Tibial nerve (tissue), 4 donors: ENCODE data around the gene KLB. TPM values are rescaled to one million over a fixed set of nuclear protein-coding genes. Genes with fewer than 3 reads are reported as not detected.
"Not testable (repeated sequence)": the region's sequence is repeated elsewhere in the genome, so short reads cannot be mapped to it uniquely, and the experiment has no call there.

ENCODE experiments used
- DNase-seq, 2 donors: peaks; one replicate each; pipeline ENCODE4 v3.0.0-alpha.2; 2019; ENCODE audit warnings: low spot score in 2 of 2
- H3K27ac ChIP-seq, 4 donors: fragments of 200-600 bp; sonication (generic) in 3 of 4; one replicate each; pipeline ENCODE4 v1.5.1; 2017 to 2019; ENCODE audit warnings: mild to moderate bottlenecking in 1 of 4
- H3K27me3 ChIP-seq, 2 donors: fragments of 200-600 bp; sonication (generic) in 1 of 2; one replicate each; pipeline versions ENCODE4 v1.5.1 to v1.6.0; 2017 to 2019
- H3K36me3 ChIP-seq, 3 donors: fragments of 200-600 bp; sonication (generic); one replicate each; pipeline ENCODE4 v1.5.1; 2018 to 2019
- H3K4me1 ChIP-seq, 4 donors: fragments of 200-600 bp; sonication (generic) in 3 of 4; one replicate each; pipeline ENCODE4 v1.5.1; 2017 to 2019
- H3K4me3 ChIP-seq, 4 donors: fragments of 200-600 bp; sonication (generic) in 3 of 4; one replicate each; pipeline ENCODE4 v1.5.1; 2017 to 2019; ENCODE audit warnings: mild to moderate bottlenecking in 1 of 4, moderate library complexity in 1 of 4
- H3K9me3 ChIP-seq, 4 donors: fragments of 200-600 bp; sonication (generic) in 3 of 4; one replicate each; pipeline ENCODE4 v1.5.1; 2017 to 2019
- CTCF ChIP-seq, 5 experiments: fragments of 200-600 bp in 3 of 5; fragments of 450-650 bp in 2 of 5; sonication (generic) in 3 of 5; IDR thresholded peaks; one replicate each; pipeline ENCODE4 v1.5.1; 2016 to 2019; ENCODE audit warnings: antibody characterized with exemption in 5 of 5, mild to moderate bottlenecking in 3 of 5, moderate library complexity in 2 of 5
- EP300 ChIP-seq, 2 donors: sonication (generic); formaldehyde crosslinking; IDR thresholded peaks; one replicate each; pipeline ENCODE4 v1.6.1; 2017; ENCODE audit warnings: antibody characterized with exemption in 2 of 2, mild to moderate bottlenecking in 1 of 2
- POLR2A ChIP-seq, 2 donors: fragments of 450-650 bp; IDR thresholded peaks; one replicate each; pipeline ENCODE4 v1.6.1; 2017; ENCODE audit warnings: antibody characterized with exemption in 2 of 2, mild to moderate bottlenecking in 2 of 2, moderate library complexity in 2 of 2
- WGBS, 2 donors: methylation state at CpG; one replicate each; pipeline ENCODE4 v1.1.5; 2018; 5-methylcytosine and 5-hydroxymethylcytosine counted together
- total RNA-seq, 4 donors: library from RNA; depleted of rRNA; stranded (reverse); fragments of >200 nt; gene quantifications; one replicate each; pipeline ENCODE4 v1.1.0, GENCODE V29; 2016

Gene KLB
- total RNA-seq, 4 donors from 2014 or later, result 1.6 to 10.2 (median 3.4) TPM

- DNase-seq, result no peak
- no peaks in the 10 kb centered on the region for H3K36me3 ChIP-seq
- 49 to 52% methylated on average over 4 of the region's 4 CpGs for WGBS, 2 donors
- H3K27ac ChIP-seq, result no peak overlapping the region
- H3K4me1 ChIP-seq, result no peaks in the 10 kb centered on the region
- H3K9me3 ChIP-seq, result peaks cover 0 to 15% (median 0%) of the 10 kb centered on the region in 4 donors
- H3K4me3 ChIP-seq, result no peak overlapping the region
- TF ChIP-seq EP300 (IDR thresholded peaks at IDR 0.05) (no peak), POLR2A (IDR thresholded peaks at IDR 0.05) (no peak), CTCF (IDR thresholded peaks at IDR 0.05) (no peak)
- H3K27me3 ChIP-seq, result no peaks in the 10 kb centered on the region
Observed at GRCh38 chr4:39375478-39375877, 31.3 kb upstream of the KLB start.

- Histone ChIP-seq H3K36me3 (no peaks in the 10 kb centered on the region), H3K4me1 (no peaks in the 10 kb centered on the region), H3K4me3 (no peak overlapping the region), H3K27ac (no peak overlapping the region), H3K27me3 (no peaks in the 10 kb centered on the region), H3K9me3 (peaks cover 0 to 10% (median 0%) of the 10 kb centered on the region in 4 donors)
- TF ChIP-seq EP300 (IDR thresholded peaks at IDR 0.05) (no peak), POLR2A (IDR thresholded peaks at IDR 0.05) (no peak), CTCF (IDR thresholded peaks at IDR 0.05) (no peak)
- DNase-seq, result no peak
- WGBS, 2 donors, result 56 to 89% methylated on average over 1 of the region's 1 CpG
Observed at GRCh38 chr4:39383690-39384089, 23.0 kb upstream of the KLB start.

GRCh38 chr4:39384563-39384962 lies 22.2 kb upstream of the KLB start:
- no peaks in the 10 kb centered on the region for H3K27me3 ChIP-seq
- H3K9me3 ChIP-seq, result peaks cover 0 to 1% (median 0%) of the 10 kb centered on the region in 4 donors
- no peak overlapping the region for H3K27ac ChIP-seq
- no peak overlapping the region for H3K4me3 ChIP-seq
- DNase-seq, result no peak
- TF ChIP-seq EP300 (IDR thresholded peaks at IDR 0.05) (no peak), POLR2A (IDR thresholded peaks at IDR 0.05) (no peak), CTCF (IDR thresholded peaks at IDR 0.05) (no peak)
- no peaks in the 10 kb centered on the region for H3K36me3 ChIP-seq
- H3K4me1 ChIP-seq, result no peaks in the 10 kb centered on the region
- WGBS, 2 donors, result 83 to 89% methylated on average over 11 of the region's 11 CpGs

GRCh38 chr4:39390603-39391002 lies 16.1 kb upstream of the KLB start:
- no peaks in the 10 kb centered on the region for H3K27me3 ChIP-seq
- H3K4me3 ChIP-seq, result no peak overlapping the region
- no peak for DNase-seq
- H3K4me1 ChIP-seq, result no peaks in the 10 kb centered on the region
- no peaks in the 10 kb centered on the region for H3K9me3 ChIP-seq
- TF ChIP-seq EP300 (IDR thresholded peaks at IDR 0.05) (no peak), POLR2A (IDR thresholded peaks at IDR 0.05) (no peak), CTCF (IDR thresholded peaks at IDR 0.05) (no peak)
- no peak overlapping the region for H3K27ac ChIP-seq
- no peaks in the 10 kb centered on the region for H3K36me3 ChIP-seq
- WGBS, 2 donors, result 56 to 61% methylated on average over 6 of the region's 6 CpGs

- Histone ChIP-seq H3K36me3 (no peaks in the 10 kb centered on the region), H3K9me3 (no peaks in the 10 kb centered on the region), H3K4me1 (no peaks in the 10 kb centered on the region), H3K27ac (no peak overlapping the region), H3K27me3 (no peaks in the 10 kb centered on the region), H3K4me3 (no peak overlapping the region)
- WGBS, 2 donors, result 46 to 61% methylated on average over 3 of the region's 3 CpGs
- TF ChIP-seq CTCF (IDR thresholded peaks at IDR 0.05) (no peak), POLR2A (IDR thresholded peaks at IDR 0.05) (no peak), EP300 (IDR thresholded peaks at IDR 0.05) (no peak)
- DNase-seq, result no peak
Observed at GRCh38 chr4:39394706-39395105, 12.0 kb upstream of the KLB start.

GRCh38 chr4:39401640-39402039 lies 5.1 kb upstream of the KLB start:
- not testable (repeated sequence) for H3K36me3 ChIP-seq, H3K27ac ChIP-seq, H3K4me3 ChIP-seq, H3K4me1 ChIP-seq, DNase-seq, H3K27me3 ChIP-seq, H3K9me3 ChIP-seq
- WGBS, 2 donors, result 56 to 65% methylated on average over 6 of the region's 6 CpGs
